ENCODE data around the gene APBA1.

Gene APBA1

DNA sequence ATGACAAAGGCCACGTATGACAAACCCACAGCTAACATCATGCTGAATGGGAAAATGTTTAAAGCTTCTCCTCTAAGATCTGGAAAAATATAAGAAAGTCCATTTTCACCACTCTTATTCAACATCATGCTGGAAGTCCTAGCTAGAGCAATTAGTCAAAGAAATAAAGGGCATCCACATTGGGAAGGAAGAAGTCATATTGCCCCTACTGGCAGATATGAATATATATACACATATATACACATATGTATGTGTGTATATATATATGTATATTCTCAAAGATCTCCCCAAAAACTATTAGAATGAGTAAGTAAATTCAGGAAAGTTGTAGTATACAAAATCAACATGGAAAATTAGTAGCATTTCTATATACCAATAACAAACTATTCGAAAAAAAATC is 17.1 kb downstream of the APBA1 start:
- no peak for DNase-seq

DNA sequence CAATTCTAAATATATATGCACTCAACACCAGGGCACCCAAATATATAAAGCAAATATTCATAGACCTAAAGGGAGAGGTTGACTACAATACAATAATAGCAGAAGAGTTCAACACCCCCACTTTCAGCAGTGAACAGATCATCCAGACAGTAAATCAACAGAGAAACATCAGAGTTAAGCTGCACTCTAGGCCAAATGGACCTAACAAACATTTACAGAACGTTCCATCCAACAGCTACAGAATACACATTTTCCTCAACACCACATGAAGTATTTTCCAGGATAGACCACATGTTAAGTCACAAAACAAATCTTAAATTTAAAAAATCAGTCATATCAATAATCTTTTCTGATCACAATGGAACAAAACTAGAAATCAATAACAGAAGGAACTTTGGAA is 18.9 kb downstream of the APBA1 start:
- DNase-seq, result no peak

GRCh38 chr9:69649566-69650250 is 22.5 kb downstream of the APBA1 start:
- DNase-seq, result no peak

DNA sequence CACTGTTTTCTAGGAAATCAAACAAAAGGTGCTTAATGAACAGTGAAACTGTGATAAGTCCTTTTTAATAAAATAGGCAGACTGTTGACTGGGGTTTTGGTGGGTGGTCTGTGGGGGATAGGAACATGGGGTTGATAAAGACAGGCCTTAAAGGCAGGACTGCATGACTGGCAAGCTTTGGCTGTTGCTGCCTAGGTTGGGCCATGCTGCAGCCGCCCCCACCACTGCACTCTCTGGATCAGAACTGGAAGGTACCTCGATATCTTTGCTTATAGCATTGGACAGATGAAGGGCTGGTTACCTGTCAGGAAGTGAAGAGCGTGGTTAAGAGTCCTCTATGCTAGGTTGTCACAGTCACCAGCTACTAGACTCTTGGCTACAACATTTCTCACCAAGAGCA is 24.4 kb downstream of the APBA1 start:
- no peak for DNase-seq

DNA sequence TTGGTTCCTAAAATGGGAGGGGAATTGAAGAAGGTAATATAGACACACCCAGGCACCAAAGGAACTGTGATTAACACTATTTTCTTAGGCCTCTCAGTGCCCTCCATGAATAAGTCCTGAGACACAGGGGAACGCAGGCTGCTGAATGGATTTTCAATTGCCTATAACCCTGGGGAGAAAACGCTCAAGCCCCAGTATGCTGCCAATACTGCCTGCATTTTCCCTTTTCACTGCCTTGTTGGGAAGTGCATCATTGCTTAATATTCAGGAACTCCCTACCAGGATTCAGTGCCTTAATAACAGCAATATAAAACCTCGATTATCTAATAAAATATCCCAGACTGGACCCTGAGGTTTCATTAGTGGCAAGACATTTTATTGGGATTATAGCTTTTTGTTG is 25.4 kb downstream of the APBA1 start:
- no peak for DNase-seq

DNA sequence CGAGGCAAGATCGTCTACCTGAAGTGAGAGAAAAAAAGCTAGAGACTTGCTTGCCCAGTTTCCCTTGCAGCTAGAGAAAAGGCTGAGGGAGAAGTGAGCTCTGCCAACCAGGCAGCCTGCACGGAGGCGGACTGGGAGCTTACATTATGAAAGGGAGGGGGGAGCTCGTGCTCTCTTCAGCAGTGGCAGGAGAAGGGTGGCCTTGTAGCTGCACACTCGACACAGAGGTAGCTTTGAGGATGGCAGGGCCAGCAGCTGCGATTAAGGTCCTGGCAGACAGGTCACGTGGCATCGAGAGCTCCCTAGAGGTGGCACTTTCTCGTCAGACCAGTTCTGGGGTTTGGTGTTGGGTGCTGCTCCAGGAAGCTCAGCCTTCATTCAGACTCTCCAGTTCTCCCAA is 26.7 kb downstream of the APBA1 start:
- DNase-seq, result no peak

DNA sequence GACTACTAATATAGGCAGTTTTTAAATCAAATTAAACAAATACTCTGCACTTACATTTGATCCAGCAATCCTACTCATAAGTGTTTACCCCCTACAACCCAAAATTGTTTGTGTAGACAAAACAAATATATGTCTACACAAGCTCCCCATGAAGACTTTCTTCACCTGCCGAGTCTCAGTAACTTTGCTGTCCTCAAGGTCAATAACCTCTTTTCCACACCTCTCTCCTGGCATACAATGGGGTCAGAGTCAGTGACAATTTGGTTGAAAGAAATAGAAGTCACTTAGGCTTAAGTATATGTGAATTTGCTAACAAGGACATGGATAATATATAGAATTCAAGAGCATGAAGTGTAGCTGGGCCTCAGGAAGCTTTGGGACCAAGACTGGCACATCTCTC is 29.1 kb downstream of the APBA1 start:
- no peak for DNase-seq

GRCh38 chr9:69637817-69638200 is 34.4 kb downstream of the APBA1 start:
- no peak for DNase-seq

- no peak for DNase-seq
Measured at GRCh38 chr9:69637193-69637816, 34.9 kb downstream of the APBA1 start.

GRCh38 chr9:69633716-69634115 is 38.5 kb downstream of the APBA1 start:
- DNase-seq, result no peak

DNA sequence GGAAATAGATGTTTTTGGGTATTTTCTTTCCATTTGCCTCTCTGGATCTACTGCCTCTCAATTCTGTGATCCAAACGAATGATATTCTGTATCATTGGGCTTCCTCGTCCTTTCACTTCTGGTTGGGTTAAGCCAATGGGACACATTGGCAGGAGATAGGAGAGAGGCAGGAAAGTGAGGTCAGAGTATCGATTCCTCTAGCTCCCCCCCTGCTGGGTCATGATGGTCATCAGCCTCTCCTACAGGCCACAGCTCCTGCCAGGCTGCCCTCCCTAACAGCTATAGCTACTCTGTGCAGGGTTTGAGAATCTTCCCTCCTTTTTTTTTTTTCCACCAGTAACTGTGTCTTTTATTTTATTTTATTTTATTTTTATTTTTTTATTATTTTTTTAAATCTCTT is 39.4 kb downstream of the APBA1 start:
- no peak for DNase-seq

GRCh38 chr9:69627281-69627680 is 44.9 kb downstream of the APBA1 start:
- DNase-seq, result no peak

DNA sequence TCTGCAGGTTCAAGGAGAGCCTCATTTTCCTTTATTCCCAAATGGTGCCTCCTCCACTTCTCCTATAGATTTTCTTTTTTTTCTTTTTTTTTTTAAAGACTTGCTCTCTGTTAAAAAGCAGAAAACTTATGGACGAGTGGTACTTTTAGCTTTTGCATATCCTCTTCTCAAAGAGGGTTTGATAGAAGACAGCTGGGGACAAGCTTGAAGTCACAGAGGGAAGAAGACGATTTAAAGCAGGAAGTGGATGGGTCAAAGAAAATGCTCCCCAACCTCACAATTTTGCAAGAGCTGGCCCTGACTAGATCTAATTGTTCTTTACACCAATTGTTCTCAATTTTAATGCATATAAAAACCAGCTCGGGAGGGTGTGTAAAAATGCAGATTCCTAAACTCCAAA is 48.9 kb downstream of the APBA1 start:
- DNase-seq, result no peak

GRCh38 chr9:69622676-69623075 is 49.5 kb downstream of the APBA1 start:
- DNase-seq, result no peak

GRCh38 chr9:69621730-69622460 is 50.3 kb downstream of the APBA1 start:
- no peak for DNase-seq

- no peak for DNase-seq
Measured at GRCh38 chr9:69620731-69621130, 51.4 kb downstream of the APBA1 start.

DNA sequence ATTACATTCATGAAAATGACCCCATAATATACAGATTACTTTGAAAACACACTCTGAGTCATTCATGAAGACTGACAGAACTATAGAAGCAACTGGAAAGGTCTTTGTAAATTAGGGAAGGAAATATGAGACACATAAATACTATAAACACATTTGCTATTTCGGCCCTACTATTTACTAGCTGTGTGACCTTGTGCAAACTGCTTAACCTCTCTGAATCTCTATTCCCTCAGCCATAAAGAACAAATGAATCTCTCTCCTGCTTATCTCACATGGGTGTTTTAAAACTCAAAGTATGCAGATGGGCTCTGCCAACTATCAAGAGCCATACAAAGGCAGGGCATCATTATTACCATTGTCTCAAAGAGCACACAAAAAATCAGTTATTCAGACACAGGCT is 52.9 kb downstream of the APBA1 start:
- DNase-seq, result no peak

GRCh38 chr9:69617006-69617405 is 55.2 kb downstream of the APBA1 start:
- DNase-seq, result no peak

DNA sequence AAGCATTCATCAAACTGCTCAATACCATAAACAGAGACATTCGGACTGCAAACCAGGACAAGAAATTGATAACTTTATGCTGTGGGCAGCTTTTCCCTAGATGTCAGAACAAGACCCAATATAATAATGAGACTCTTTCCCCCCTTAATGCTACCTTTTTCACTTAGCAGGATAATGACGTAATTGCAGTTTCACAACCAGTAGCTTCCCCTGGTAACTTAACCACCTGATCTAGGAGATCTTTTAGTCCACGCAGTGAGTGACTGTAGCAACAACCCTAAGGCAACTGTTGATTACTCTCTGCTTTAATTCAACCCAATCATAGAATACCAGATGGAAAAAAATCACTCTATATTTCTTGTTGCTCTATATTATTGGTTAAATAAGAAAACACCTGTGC is 56.3 kb downstream of the APBA1 start:
- no peak for DNase-seq

- DNase-seq, result no peak
Measured at GRCh38 chr9:69611221-69611620, 61.0 kb downstream of the APBA1 start.

DNA sequence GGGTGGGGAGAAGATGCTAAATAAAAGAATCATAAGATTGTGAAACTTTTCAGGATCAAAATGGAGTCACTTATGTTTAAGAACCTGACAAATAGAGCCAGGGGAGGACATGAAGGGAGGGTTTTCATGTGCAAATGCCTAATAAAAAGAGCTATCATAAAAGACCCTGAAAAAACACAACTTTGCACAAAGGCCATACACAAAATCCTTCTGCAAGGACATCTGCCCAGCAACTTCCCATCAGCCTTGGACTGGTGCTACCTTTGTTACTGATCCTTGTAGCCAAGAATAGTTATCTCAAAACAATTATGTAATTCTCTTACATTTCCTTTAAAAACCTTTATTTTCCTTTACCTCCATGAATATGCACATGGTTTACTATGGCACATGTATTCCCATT is 63.0 kb downstream of the APBA1 start:
- no peak for DNase-seq

- no peak for DNase-seq
Measured at GRCh38 chr9:69606089-69606488, 66.1 kb downstream of the APBA1 start.

- no peak for DNase-seq
Measured at GRCh38 chr9:69605406-69605805, 66.8 kb downstream of the APBA1 start.

DNA sequence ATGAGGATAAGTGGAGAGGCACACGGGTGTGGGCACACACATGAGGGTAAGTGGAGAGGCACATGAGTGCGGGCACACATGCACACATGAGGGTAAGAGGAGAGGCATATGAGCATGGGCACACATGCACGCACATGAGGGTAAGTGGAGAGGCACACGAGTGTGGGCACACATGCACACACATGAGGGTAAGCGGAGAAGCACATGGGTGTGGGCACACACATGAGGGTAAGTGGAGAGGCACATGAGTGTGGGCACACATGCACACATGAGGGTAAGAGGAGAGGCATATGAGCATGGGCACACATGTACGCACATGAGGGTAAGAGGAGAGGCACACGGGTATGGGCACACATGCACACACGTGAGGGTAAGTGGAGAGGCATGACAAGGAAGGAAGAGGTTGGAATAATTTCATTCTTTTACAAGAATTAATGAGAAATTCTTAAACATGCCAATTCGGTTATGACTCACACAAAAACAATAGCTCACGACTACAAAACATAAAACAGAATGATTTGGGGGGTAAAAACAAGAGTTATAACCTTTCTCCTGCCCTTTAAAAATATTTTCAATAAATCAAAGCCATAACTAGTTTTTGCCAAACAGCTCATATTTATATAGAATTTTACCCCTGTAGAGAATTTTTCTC is 67.5 kb downstream of the APBA1 start:
- DNase-seq, result no peak
